HT-29 (cell line): ENCODE data around the gene GDF9. TPM values are rescaled to one million over a fixed set of nuclear protein-coding genes. Genes with fewer than 3 reads are reported as not detected.

ENCODE experiments used
- DNase-seq: peaks from one replicate; pipeline ENCODE4 v3.0.0-alpha.2; 2015; ENCODE audit warnings: low spot score
- total RNA-seq: library from RNA; depleted of rRNA; stranded (reverse); fragments of >200 nt; shearing (Covaris generic); gene quantifications from 2 replicates; pipeline ENCODE4 v1.2.3, GENCODE V29; 2014; rRNA removed

Gene GDF9
- 0.05 and 0.26 TPM in 2 replicates for total RNA-seq

GRCh38 chr5:132866342-132867045 is at the start of gene GDF9, which contains the start of gene UQCRQ:
GDF9 (minus strand) TSS chr5:132866469; CDS start chr5:132864533, 1,936 bp downstream.
UQCRQ (plus strand) TSS chr5:132866642; CDS start chr5:132866882, 240 bp downstream.
- DNase-seq = peak; percentile 99

- no peak for DNase-seq
Measured at GRCh38 chr5:132915681-132916080, 49.4 kb upstream of the GDF9 start.

GRCh38 chr5:132909702-132910101 is 43.4 kb upstream of the GDF9 start:
- no peak for DNase-seq

GRCh38 chr5:132907161-132907560 is 40.9 kb upstream of the GDF9 start:
- DNase-seq = no peak

GRCh38 chr5:132905938-132906337 is 39.7 kb upstream of the GDF9 start:
- DNase-seq = peak; percentile 35

- DNase-seq = no peak
Measured at GRCh38 chr5:132901730-132902129, 35.5 kb upstream of the GDF9 start.

- no peak for DNase-seq
Measured at GRCh38 chr5:132901036-132901435, 34.8 kb upstream of the GDF9 start.

GRCh38 chr5:132898094-132898493 is 31.8 kb upstream of the GDF9 start:
- no peak for DNase-seq

- DNase-seq = no peak
Measured at GRCh38 chr5:132896685-132897084, 30.4 kb upstream of the GDF9 start.

- DNase-seq = no peak
Measured at GRCh38 chr5:132895719-132896305, 29.5 kb upstream of the GDF9 start.

- DNase-seq = no peak
Measured at GRCh38 chr5:132890817-132891216, 24.5 kb upstream of the GDF9 start.

GRCh38 chr5:132889501-132889900 is 23.2 kb upstream of the GDF9 start:
- no peak for DNase-seq

GRCh38 chr5:132887283-132887682 is 21.0 kb upstream of the GDF9 start:
- DNase-seq = no peak

GRCh38 chr5:132886064-132886823 is 20.0 kb upstream of the GDF9 start:
- DNase-seq = no peak

GRCh38 chr5:132884548-132884947 is 18.3 kb upstream of the GDF9 start:
- peak; percentile 44 for DNase-seq

- DNase-seq = peak; percentile 82
Measured at GRCh38 chr5:132883261-132883834, 17.1 kb upstream of the GDF9 start.

- DNase-seq = peak; percentile 46
Measured at GRCh38 chr5:132877938-132878337, 11.7 kb upstream of the GDF9 start.

GRCh38 chr5:132877466-132877865 is 11.2 kb upstream of the GDF9 start:
- DNase-seq = no peak

- no peak for DNase-seq
Measured at GRCh38 chr5:132876020-132876759, 9.9 kb upstream of the GDF9 start.

- no peak for DNase-seq
Measured at GRCh38 chr5:132873930-132874271, 7.6 kb upstream of the GDF9 start.

GRCh38 chr5:132873119-132873929 is 7.1 kb upstream of the GDF9 start, which contains the start of gene LEAP2:
LEAP2 (plus strand) TSS chr5:132873668; CDS start chr5:132873695, 27 bp downstream.
- DNase-seq = peak; percentile 67
